Stimulated activated CD8-positive, alpha-beta memory T cell treated with anti-CD3 and anti-CD28 coated beads, Interleukin-7, amount 100 ng/mL, for 1 hour (primary cell): ENCODE results near the gene GVQW3.
"Not testable (repeated sequence)": the region's sequence is repeated elsewhere in the genome, so short reads cannot be mapped to it uniquely, and the experiment has no call there.

Experiments used
- DNase-seq, 2 donors: peaks; one replicate each; pipeline ENCODE4 v3.0.0-alpha.2; 2020; ENCODE audit warnings: low read depth in 2 of 2

Gene GVQW3

GRCh38 chr11:76385903-76386302 is 4.8 kb downstream of the GVQW3 start:
- DNase-seq: no peak

- no peak for DNase-seq
These were observed 7.3 kb downstream of the GVQW3 start for GRCh38 chr11:76388408-76388807.

- no peak for DNase-seq
These were observed 9.9 kb downstream of the GVQW3 start for GRCh38 chr11:76391021-76391420.

GRCh38 chr11:76391811-76392475 is 10.8 kb downstream of the GVQW3 start:
- no peak for DNase-seq

GRCh38 chr11:76392870-76393269 is 11.7 kb downstream of the GVQW3 start:
- DNase-seq: no peak

GRCh38 chr11:76394411-76394810 is 13.3 kb downstream of the GVQW3 start:
- no peak for DNase-seq

- no peak for DNase-seq
These were observed 14.2 kb downstream of the GVQW3 start for GRCh38 chr11:76395296-76395695.

GRCh38 chr11:76397383-76397782 is 16.3 kb downstream of the GVQW3 start:
- no peak for DNase-seq

- DNase-seq: no peak
These were observed 19.8 kb downstream of the GVQW3 start for GRCh38 chr11:76400967-76401366.

- DNase-seq: not testable (repeated sequence)
These were observed 20.4 kb downstream of the GVQW3 start for GRCh38 chr11:76401484-76401883.

GRCh38 chr11:76406359-76406758 is 25.2 kb downstream of the GVQW3 start:
- no peak for DNase-seq

GRCh38 chr11:76408171-76408965 is 27.2 kb downstream of the GVQW3 start:
- DNase-seq: no peak

- DNase-seq: no peak
These were observed 29.8 kb downstream of the GVQW3 start for GRCh38 chr11:76410851-76411357.

- DNase-seq: no peak
These were observed 34.0 kb downstream of the GVQW3 start for GRCh38 chr11:76415073-76415472.

- DNase-seq: no peak
These were observed 38.8 kb downstream of the GVQW3 start for GRCh38 chr11:76419896-76420295.

- DNase-seq: no peak
These were observed 43.3 kb downstream of the GVQW3 start for GRCh38 chr11:76424379-76424778.

- DNase-seq: no peak
These were observed 43.8 kb downstream of the GVQW3 start for GRCh38 chr11:76424891-76425290.

- no peak for DNase-seq
These were observed 45.5 kb downstream of the GVQW3 start for GRCh38 chr11:76426660-76427059.

GRCh38 chr11:76436020-76436419 is 54.9 kb downstream of the GVQW3 start:
- no peak for DNase-seq

GRCh38 chr11:76443268-76443980 is 62.3 kb downstream of the GVQW3 start:
- DNase-seq: no peak

GRCh38 chr11:76444065-76444383 is 62.9 kb downstream of the GVQW3 start:
- no peak for DNase-seq

- peak; percentile 74 to 79 for DNase-seq
These were observed 63.4 kb downstream of the GVQW3 start, which contains the start of gene EMSY for GRCh38 chr11:76444384-76445120. Gene EMSY (plus strand): TSS chr11:76445018. CDS start chr11:76446939, 1,921 bp downstream.
